ENCODE measurements around the gene TAC4. TPM values are rescaled to one million over a fixed set of nuclear protein-coding genes. Genes with fewer than 3 reads are reported as not detected.
A peak's percentile ranks its signal among the peaks of the same experiment; 100 is the strongest.

The TAC4 gene
- total and polyA plus RNA-seq, 5 donors: 0.47 to 1.1 (median 1.0) TPM; not detected in 2

- no peaks in the 10 kb centered on the region for H3K9me3 ChIP-seq (ENCODE audit: control insufficient read depth, low read length)
- 69% methylated on average over 2 of the region's 2 CpGs for WGBS
These were observed 49.1 kb downstream of the TAC4 start for GRCh38 chr17:49798738-49799137.

DNA sequence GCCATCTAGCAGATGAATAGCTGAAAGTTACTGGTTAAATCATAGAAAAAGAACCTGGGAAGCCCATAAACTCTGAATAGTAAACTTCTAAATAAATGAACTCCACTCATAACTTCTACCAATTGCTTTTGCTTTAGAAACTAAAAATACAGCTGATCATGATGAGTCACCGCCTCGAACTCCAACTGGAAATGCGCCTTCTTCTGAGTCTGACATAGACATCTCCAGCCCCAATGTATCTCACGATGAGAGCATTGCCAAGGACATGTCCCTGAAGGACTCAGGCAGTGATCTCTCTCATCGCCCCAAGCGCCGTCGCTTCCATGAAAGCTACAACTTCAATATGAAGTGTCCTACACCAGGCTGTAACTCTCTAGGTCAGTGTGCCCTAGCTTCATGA is 49.7 kb downstream of the TAC4 start:
- H3K27me3 ChIP-seq (ENCODE audit: control insufficient read depth, insufficient read depth): no peaks in the 10 kb centered on the region
- DNase-seq (no peak), ATAC-seq (peak; percentile 15 to 32)
- no peak overlapping the region for H3K4me3 ChIP-seq (ENCODE audit: low read length)
- no peaks in the 10 kb centered on the region for H3K9me3 ChIP-seq (ENCODE audit: control insufficient read depth, low read length)
- intact Hi-C loops (cut with DNase I): loop anchor here in 1 of 4 donors (10.0 kb wide), 1 partner anchor 47 kb away; the partner anchor contains the start of gene TAC4
- H3K27ac ChIP-seq (ENCODE audit: low read length): peak overlapping the region; percentile 67
- H3K4me1 ChIP-seq (ENCODE audit: control insufficient read depth, insufficient read depth, low read length): peaks cover 1% of the 10 kb centered on the region
- 71% methylated on average over 8 of the region's 8 CpGs for WGBS

More at GRCh38 chr17:49798738-49799137, 49.1 kb downstream of the TAC4 start:
- ATAC-seq: no peak
- no peaks in the 10 kb centered on the region for H3K27me3 ChIP-seq (ENCODE audit: control insufficient read depth, insufficient read depth)
- no peak for DNase-seq
- H3K4me1 ChIP-seq (ENCODE audit: control insufficient read depth, insufficient read depth, low read length): peaks cover 1% of the 10 kb centered on the region
- no peak overlapping the region for H3K4me3 ChIP-seq (ENCODE audit: low read length)
- intact Hi-C loops (cut with DNase I): loop anchor here in 1 of 4 donors (10.0 kb wide), 1 partner anchor 46 kb away; the partner anchor contains the start of gene TAC4
- no peak overlapping the region for H3K27ac ChIP-seq (ENCODE audit: low read length)

- H3K27me3 ChIP-seq (ENCODE audit: control insufficient read depth, insufficient read depth): no peaks in the 10 kb centered on the region
- ATAC-seq (no peak), DNase-seq (no peak)
- no peak overlapping the region for H3K27ac ChIP-seq (ENCODE audit: low read length)
- H3K9me3 ChIP-seq (ENCODE audit: control insufficient read depth, low read length): no peaks in the 10 kb centered on the region
- no peak overlapping the region for H3K4me3 ChIP-seq (ENCODE audit: low read length)
- WGBS: 84% methylated on average over 5 of the region's 5 CpGs
- no peaks in the 10 kb centered on the region for H3K4me1 ChIP-seq (ENCODE audit: control insufficient read depth, insufficient read depth, low read length)
- intact Hi-C loops (cut with DNase I): loop anchor here in 1 of 4 donors (10.0 kb wide), 1 partner anchor 49 kb away; the partner anchor contains the start of gene TAC4
These were observed 52.5 kb downstream of the TAC4 start for GRCh38 chr17:49795372-49795771.

DNA sequence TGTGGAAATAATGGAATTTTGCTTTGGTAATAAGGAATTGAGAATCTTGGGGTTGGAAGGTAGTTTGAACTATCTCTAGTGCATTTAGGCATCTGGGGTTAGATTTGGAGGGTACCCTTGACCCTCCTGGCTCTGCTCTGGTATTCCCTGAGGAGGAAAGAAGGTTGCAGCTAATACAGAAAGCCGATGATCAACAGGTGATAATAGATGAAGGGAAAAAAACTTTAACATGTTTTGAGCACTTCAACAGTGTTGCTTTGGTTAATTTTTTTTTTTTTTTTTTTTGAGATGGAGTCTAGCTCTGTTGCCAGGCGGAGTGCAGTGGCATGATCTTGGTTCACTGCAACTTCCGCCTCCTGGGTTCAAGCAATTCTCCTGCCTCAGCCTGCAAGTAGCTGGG is 54.6 kb downstream of the TAC4 start:
- no peaks in the 10 kb centered on the region for H3K9me3 ChIP-seq (ENCODE audit: control insufficient read depth, low read length)
- intact Hi-C loops (cut with DNase I): loop anchor here in 1 of 4 donors (10.0 kb wide), 1 partner anchor 51 kb away; the partner anchor contains the start of gene TAC4
- no peak overlapping the region for H3K4me3 ChIP-seq (ENCODE audit: low read length)
- WGBS: 87% methylated on average over 3 of the region's 3 CpGs
- no peak overlapping the region for H3K27ac ChIP-seq (ENCODE audit: low read length)
- ATAC-seq: no peak
- no peak for DNase-seq
- peaks cover 2% of the 10 kb centered on the region for H3K4me1 ChIP-seq (ENCODE audit: control insufficient read depth, insufficient read depth, low read length)
- no peaks in the 10 kb centered on the region for H3K27me3 ChIP-seq (ENCODE audit: control insufficient read depth, insufficient read depth)

GRCh38 chr17:49789243-49789578 is 58.7 kb downstream of the TAC4 start:
- Histone ChIP-seq H3K4me1 (ENCODE audit: control insufficient read depth, insufficient read depth, low read length) (peaks cover 2% of the 10 kb centered on the region), H3K4me3 (ENCODE audit: low read length) (peak overlapping the region; percentile 42), H3K27ac (ENCODE audit: low read length) (peak overlapping the region; percentile 19), H3K9me3 (ENCODE audit: control insufficient read depth, low read length) (no peaks in the 10 kb centered on the region), H3K27me3 (ENCODE audit: control insufficient read depth, insufficient read depth) (no peaks in the 10 kb centered on the region)
- no peak for DNase-seq
- intact Hi-C loops (cut with DNase I): loop anchor here in 3 of 4 donors (5.0 to 10.0 kb wide), 2 partner anchors 82 to 214 kb away; partner anchors contain the start of genes NXPH3 (in 2 of the 3) and SLC35B1 (in 1 of the 3)
- 5% methylated on average over 17 of the region's 17 CpGs for WGBS
- ATAC-seq: no peak

DNA sequence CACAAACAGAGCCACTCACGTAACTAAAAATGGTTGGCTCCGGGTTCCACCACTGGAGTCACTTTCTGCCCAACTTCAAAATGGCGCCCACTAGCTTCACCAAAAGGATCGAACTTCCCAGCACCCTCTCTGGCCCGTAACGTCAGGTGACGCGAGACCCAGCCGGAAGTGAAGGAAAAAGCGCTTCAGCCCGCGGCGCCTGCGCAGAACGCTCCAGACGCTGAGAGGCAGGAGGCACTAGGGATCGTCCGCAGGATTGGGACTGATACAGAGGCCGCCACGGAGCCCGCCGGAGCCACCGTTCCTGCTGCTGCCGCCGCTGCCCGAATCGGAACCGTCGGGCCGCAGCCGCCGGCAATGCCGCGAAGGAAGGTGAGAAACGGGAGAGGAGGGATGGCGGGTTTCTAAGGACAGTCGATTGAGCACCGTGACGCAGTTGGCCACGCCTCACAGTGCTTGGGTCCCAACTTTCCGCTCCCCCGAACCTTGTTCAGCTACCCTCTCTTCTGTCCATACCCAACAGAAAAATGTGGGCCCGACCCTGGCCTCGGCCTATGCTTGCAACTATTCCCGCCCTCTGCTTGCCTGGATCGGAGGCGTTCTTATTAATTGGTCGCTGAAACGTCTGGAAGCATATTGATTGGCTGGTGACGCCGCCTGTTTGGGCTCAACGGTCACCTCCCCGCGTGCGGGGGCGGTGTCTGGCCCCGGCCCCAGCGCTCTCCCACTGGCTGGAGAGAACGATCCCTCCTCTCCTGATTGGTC is 59.2 kb downstream of the TAC4 start, which contains the start of gene KAT7:
Gene KAT7 (plus strand): TSS at position 204 of the 765 bp plus-strand sequence. CDS start 154 bp downstream, at position 358.
- H3K27me3 ChIP-seq (ENCODE audit: control insufficient read depth, insufficient read depth): no peaks in the 10 kb centered on the region
- no peaks in the 10 kb centered on the region for H3K9me3 ChIP-seq (ENCODE audit: control insufficient read depth, low read length)
- H3K4me1 ChIP-seq (ENCODE audit: control insufficient read depth, insufficient read depth, low read length): peaks cover 2% of the 10 kb centered on the region
- WGBS: under 1% methylated on average over 59 of the region's 59 CpGs
- peak; percentile 97 to 98 for ATAC-seq
- DNase-seq: peak; percentile 100
- intact Hi-C loops (cut with DNase I): loop anchor here in 3 of 4 donors (5.0 to 10.0 kb wide), 2 partner anchors 81 to 214 kb away; partner anchors contain the start of genes NXPH3 (in 2 of the 3) and SLC35B1 (in 1 of the 3)
- H3K27ac ChIP-seq (ENCODE audit: low read length): peak within 1 kb of the TSS; percentile 99
- H3K4me3 ChIP-seq (ENCODE audit: low read length): peak within 1 kb of the TSS; percentile 83

Other genes with a start within 250 kb of the TAC4 start
- gene SPOP, start 170.0 kb downstream of the TAC4 start, total RNA-seq: 10 to 100 TPM; 61.0 to 82.7 (median 76.6) TPM
- gene SPOP, start 170.0 kb downstream of the TAC4 start, polyA plus RNA-seq: 33.7 TPM
- gene SLC35B1, start 140.1 kb downstream of the TAC4 start, total RNA-seq: 10 to 100 TPM; 48.6 to 75.5 (median 56.2) TPM
- gene SLC35B1, start 140.1 kb downstream of the TAC4 start, polyA plus RNA-seq: 56.1 TPM
- 10 to 100 TPM in 3 of 4 donors, 1 to 10 TPM in 1; 9.9 to 22.8 (median 17.5) TPM for gene FAM117A, start 83.9 kb downstream of the TAC4 start, total RNA-seq
- gene FAM117A, start 83.9 kb downstream of the TAC4 start, polyA plus RNA-seq: 16.9 TPM
- 10 to 100 TPM; 55.8 to 68.2 (median 57.2) TPM for gene KAT7, start 59.4 kb downstream of the TAC4 start, total RNA-seq
- 17.5 TPM for gene KAT7, start 59.4 kb downstream of the TAC4 start, polyA plus RNA-seq
- under 1 TPM in 1 of 4 donors, not detected in 3; 0.12 TPM for gene DLX4, start 121.1 kb upstream of the TAC4 start, total RNA-seq
- 0.09 TPM for gene DLX4, start 121.1 kb upstream of the TAC4 start, polyA plus RNA-seq
- gene DLX3, start 147.2 kb upstream of the TAC4 start, total RNA-seq: under 1 TPM in 2 of 4 donors, not detected in 2; 0.12 to 0.14 TPM
- gene DLX3, start 147.2 kb upstream of the TAC4 start, polyA plus RNA-seq: 0.16 TPM
- 10 to 100 TPM; 22.9 to 32.9 (median 28.4) TPM for gene ITGA3, start 208.0 kb upstream of the TAC4 start, total RNA-seq
- 21.5 TPM for gene ITGA3, start 208.0 kb upstream of the TAC4 start, polyA plus RNA-seq
- gene PDK2, start 247.3 kb upstream of the TAC4 start, total RNA-seq: 100 to 1,000 TPM; 167 to 219 (median 182) TPM
- 149 TPM for gene PDK2, start 247.3 kb upstream of the TAC4 start, polyA plus RNA-seq